BLaER1 treated with 17β-estradiol and CSF1 and Interleukin-3, amounts not matched to agents 10 nM and 100 nM (cell line): Measurements from ENCODE around the gene OPRL1.

Experiments
- H3K27ac ChIP-seq, 11 experiments: shearing (Covaris generic); formaldehyde crosslinking; 2 replicates each; pipeline ENCODE4 v1.8.1; 2022
- H3K27me3 ChIP-seq, 11 experiments: shearing (Covaris generic); formaldehyde crosslinking; 2 replicates each; pipeline ENCODE4 v1.8.1; 2022
- H3K36me3 ChIP-seq, 11 experiments: shearing (Covaris generic); formaldehyde crosslinking; 2 replicates each; pipeline ENCODE4 v1.8.1; 2022
- H3K4me1 ChIP-seq, 10 experiments: shearing (Covaris generic); formaldehyde crosslinking; 2 replicates each; pipeline ENCODE4 v1.8.1; 2022
- H3K4me2 ChIP-seq, 11 experiments: shearing (Covaris generic); formaldehyde crosslinking; 2 replicates each; pipeline ENCODE4 v1.8.1; 2022
- H3K4me3 ChIP-seq, 10 experiments: shearing (Covaris generic); formaldehyde crosslinking; 2 replicates each; pipeline ENCODE4 v1.8.1; 2022
- H3K9ac ChIP-seq, 11 experiments: shearing (Covaris generic); formaldehyde crosslinking; 2 replicates each; pipeline ENCODE4 v1.8.1; 2022
- H3K9me3 ChIP-seq, 11 experiments: shearing (Covaris generic); formaldehyde crosslinking; replicated peaks in 1 of 11; 2 replicates each; pipeline ENCODE4 v1.8.1; 2022
- H4K20me1 ChIP-seq, 11 experiments: shearing (Covaris generic); formaldehyde crosslinking; 2 replicates each; pipeline ENCODE4 v1.8.1; 2022
- Cebpa-rat ChIP-seq, 11 experiments: shearing (Covaris generic); IDR thresholded peaks; 2 replicates each; pipeline ENCODE4 v1.8.1; 2022

The OPRL1 gene

GRCh38 chr20:64146301-64146935 is 66.5 kb downstream of the OPRL1 start:
- Histone ChIP-seq H3K27me3 (no peaks in the 10 kb centered on the region), H3K9ac (no peak overlapping the region), H3K9me3 (peaks cover 17 to 29% (median 22%) of the 10 kb centered on the region in 11 experiments), H3K36me3 (no peaks in the 10 kb centered on the region), H3K4me3 (no peak overlapping the region), H3K27ac (no peak overlapping the region), H3K4me2 (no peak overlapping the region), H3K4me1 (peaks cover 10 to 22% (median 19%) of the 10 kb centered on the region in 10 experiments), H4K20me1 (peaks cover 0 to 6% (median 0%) of the 10 kb centered on the region in 11 experiments; a peak in 1 of 22 replicates)
- no peak for TF ChIP-seq Cebpa-rat (IDR thresholded peaks at IDR 0.05)

DNA sequence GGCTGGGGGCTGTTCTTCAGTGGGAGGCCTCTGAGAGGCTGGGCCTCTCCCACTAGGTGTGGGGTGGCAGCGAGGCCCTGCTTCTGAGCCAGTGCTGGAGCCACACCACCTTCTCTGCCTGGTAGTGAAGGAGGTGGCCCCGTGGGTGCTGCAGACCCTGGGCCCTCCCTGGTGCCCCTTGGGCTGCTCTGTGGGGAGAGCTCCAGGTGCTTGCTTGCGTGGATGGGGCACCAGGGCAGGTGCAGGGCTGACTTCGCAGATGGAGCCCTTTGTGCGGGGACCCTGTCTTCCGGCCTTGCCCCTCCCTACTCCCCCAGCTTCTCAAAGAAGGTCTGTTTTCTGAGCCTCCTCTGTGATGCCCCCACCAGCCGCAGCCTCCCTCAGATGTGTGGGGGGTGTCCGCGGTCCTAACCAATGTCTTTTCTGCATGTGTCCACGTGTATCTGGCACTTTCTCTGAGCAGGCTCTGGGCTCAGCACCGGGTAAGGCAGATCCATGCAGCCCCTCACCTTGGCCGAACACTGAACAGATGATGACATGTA is 67.1 kb downstream of the OPRL1 start:
- no peak overlapping the region for H3K4me2 ChIP-seq
- H3K27me3 ChIP-seq: no peaks in the 10 kb centered on the region; a peak in 1 of 22 replicates
- no peak for TF ChIP-seq Cebpa-rat (IDR thresholded peaks at IDR 0.05)

DNA sequence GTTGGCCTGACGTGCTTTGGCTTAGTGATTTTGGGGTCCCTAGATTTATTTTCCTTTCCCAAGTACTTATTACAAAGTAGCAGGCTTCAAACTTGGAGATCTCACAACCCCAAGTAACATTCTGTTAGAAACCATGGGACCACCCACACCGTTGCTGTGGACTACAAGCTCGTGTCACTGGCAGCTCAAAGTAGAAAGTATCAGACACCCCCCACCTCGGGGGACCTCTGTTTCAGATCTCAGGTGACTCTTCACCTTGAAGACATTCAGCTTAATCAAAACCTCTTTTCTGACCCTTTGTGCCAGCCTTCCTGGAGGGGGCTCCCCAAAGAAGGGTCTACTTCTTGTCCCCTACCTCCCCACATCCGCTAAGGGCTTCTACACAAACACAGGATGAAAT is 68.7 kb downstream of the OPRL1 start:
- Histone ChIP-seq H4K20me1 (peaks cover 0 to 14% (median 0%) of the 10 kb centered on the region in 11 experiments; a peak in 2 of 22 replicates), H3K9me3 (peaks cover 17 to 29% (median 22%) of the 10 kb centered on the region in 11 experiments), H3K27ac (no peak overlapping the region), H3K4me1 (peaks cover 0 to 9% (median 1%) of the 10 kb centered on the region in 10 experiments; a peak in 11 of 20 replicates), H3K4me3 (no peak overlapping the region), H3K36me3 (no peaks in the 10 kb centered on the region), H3K4me2 (no peak overlapping the region), H3K27me3 (no peaks in the 10 kb centered on the region; a peak in 1 of 22 replicates), H3K9ac (no peak overlapping the region)
- no peak for TF ChIP-seq Cebpa-rat (IDR thresholded peaks at IDR 0.05)

More for the DNA sequence above, 67.1 kb downstream of the OPRL1 start:
- no peaks in the 10 kb centered on the region for H3K36me3 ChIP-seq
- H3K9me3 ChIP-seq: peaks cover 17 to 29% (median 22%) of the 10 kb centered on the region in 11 experiments
- peaks cover 0 to 6% (median 0%) of the 10 kb centered on the region in 11 experiments; a peak in 1 of 22 replicates for H4K20me1 ChIP-seq
- H3K27ac ChIP-seq: no peak overlapping the region
- peaks cover 10 to 21% (median 16%) of the 10 kb centered on the region in 10 experiments for H3K4me1 ChIP-seq
- H3K4me3 ChIP-seq: no peak overlapping the region
- H3K9ac ChIP-seq: no peak overlapping the region

GRCh38 chr20:64149141-64149540 is 69.3 kb downstream of the OPRL1 start:
- no peak overlapping the region for H3K9ac ChIP-seq
- no peaks in the 10 kb centered on the region; a peak in 1 of 22 replicates for H3K27me3 ChIP-seq
- H3K4me1 ChIP-seq: peaks cover 0 to 8% (median 0%) of the 10 kb centered on the region in 10 experiments; a peak in 5 of 20 replicates
- no peaks in the 10 kb centered on the region for H3K36me3 ChIP-seq
- no peak overlapping the region for H3K4me2 ChIP-seq
- H3K9me3 ChIP-seq: peaks cover 17 to 28% (median 20%) of the 10 kb centered on the region in 11 experiments
- no peak overlapping the region for H3K4me3 ChIP-seq
- TF ChIP-seq Cebpa-rat (IDR thresholded peaks at IDR 0.05): no peak
- peaks cover 0 to 14% (median 0%) of the 10 kb centered on the region in 11 experiments; a peak in 2 of 22 replicates for H4K20me1 ChIP-seq
- no peak overlapping the region for H3K27ac ChIP-seq

DNA sequence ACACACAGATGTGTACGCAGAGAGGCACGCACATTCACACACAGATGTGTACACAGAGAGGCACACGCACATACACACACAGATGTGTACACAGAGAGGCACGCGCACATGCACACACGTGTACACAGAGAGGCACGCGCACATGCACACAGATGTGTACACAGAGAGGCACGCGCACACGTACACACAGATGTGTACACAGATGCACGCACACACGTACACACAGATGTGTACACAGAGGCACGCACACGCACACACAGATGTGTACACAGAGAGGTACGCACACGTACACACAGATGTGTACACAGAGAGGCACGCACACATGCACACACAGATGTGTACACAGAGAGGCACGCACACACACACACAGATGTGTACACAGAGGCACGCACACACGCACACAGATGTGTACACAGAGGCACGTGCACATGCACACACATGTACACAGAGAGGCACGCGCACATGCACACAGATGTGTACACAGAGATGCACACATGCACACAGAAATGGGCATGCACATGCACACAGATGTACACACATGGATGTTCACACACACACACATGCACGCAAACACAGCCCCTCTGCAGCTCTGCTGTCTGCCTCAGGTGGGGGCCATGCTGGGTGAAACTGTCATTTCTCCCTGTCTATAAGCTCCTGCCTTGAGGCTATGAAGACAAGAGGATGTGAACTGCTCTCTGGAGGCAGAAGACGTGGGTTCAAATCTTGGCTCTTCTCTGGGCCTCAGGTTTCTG is 70.1 kb downstream of the OPRL1 start:
- no peaks in the 10 kb centered on the region; a peak in 1 of 22 replicates for H3K27me3 ChIP-seq
- H3K4me2 ChIP-seq: no peak overlapping the region
- no peaks in the 10 kb centered on the region for H3K36me3 ChIP-seq
- H4K20me1 ChIP-seq: peaks cover 0 to 18% (median 0%) of the 10 kb centered on the region in 11 experiments; a peak in 2 of 22 replicates
- H3K4me1 ChIP-seq: peaks cover 0 to 8% (median 0%) of the 10 kb centered on the region in 10 experiments; a peak in 5 of 20 replicates
- peaks cover 10 to 21% (median 12%) of the 10 kb centered on the region in 11 experiments for H3K9me3 ChIP-seq
- H3K27ac ChIP-seq: no peak overlapping the region
- TF ChIP-seq Cebpa-rat (IDR thresholded peaks at IDR 0.05): no peak
- H3K9ac ChIP-seq: no peak overlapping the region
- H3K4me3 ChIP-seq: no peak overlapping the region
